Suppressor macrophage treated with lipopolysaccharide for 4 hours (primary cell): ENCODE measurements around the gene RETSAT.
"Not testable (repeated sequence)": the region's sequence is repeated elsewhere in the genome, so short reads cannot be mapped to it uniquely, and the experiment has no call there.

ENCODE experiments used
- DNase-seq: peaks from one replicate; pipeline ENCODE4 v3.0.0-alpha.2; 2020

Gene RETSAT

DNA sequence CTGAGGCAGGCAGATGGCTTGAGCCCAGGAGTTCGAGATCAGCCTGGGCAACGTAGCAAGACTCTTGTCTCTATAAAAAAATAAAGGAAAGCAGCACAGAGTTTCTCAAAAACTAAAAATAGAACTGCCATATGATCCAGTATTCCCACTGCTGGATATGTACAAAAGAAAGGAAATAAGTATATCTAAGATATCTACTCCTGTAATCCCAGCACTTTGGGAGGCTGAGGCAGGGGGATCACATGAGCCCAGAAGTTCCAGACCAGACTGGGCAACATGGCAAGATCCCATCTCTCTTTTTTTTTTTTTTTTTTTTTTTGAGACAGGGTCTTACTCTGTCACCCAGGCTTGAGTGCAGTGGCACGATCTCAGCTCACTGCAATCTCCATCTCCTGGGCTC, 24.6 kb downstream of the RETSAT start:
- not testable (repeated sequence) for DNase-seq

DNA sequence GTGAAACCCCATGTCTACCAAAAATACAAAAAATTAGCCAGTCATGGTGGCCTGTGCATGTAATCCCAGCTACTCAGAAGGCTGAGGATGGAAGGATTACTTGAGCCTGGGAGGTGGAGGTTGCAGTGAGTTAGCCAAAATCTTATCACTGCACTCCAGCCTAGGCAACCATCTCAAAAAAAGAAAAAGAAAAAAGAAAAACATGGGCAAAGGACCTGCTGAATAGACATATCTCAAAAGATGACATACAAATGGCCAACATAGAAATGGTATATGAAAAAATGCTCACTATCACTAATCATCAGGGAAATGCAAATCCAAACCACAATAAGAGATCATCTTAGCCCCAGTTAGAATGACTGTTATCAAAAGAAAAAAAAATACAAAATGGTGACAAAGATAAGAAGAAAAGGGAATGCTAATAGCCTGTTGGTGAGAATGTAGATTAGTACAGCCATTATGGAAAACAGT, 25.1 kb downstream of the RETSAT start:
- DNase-seq: no peak

DNA sequence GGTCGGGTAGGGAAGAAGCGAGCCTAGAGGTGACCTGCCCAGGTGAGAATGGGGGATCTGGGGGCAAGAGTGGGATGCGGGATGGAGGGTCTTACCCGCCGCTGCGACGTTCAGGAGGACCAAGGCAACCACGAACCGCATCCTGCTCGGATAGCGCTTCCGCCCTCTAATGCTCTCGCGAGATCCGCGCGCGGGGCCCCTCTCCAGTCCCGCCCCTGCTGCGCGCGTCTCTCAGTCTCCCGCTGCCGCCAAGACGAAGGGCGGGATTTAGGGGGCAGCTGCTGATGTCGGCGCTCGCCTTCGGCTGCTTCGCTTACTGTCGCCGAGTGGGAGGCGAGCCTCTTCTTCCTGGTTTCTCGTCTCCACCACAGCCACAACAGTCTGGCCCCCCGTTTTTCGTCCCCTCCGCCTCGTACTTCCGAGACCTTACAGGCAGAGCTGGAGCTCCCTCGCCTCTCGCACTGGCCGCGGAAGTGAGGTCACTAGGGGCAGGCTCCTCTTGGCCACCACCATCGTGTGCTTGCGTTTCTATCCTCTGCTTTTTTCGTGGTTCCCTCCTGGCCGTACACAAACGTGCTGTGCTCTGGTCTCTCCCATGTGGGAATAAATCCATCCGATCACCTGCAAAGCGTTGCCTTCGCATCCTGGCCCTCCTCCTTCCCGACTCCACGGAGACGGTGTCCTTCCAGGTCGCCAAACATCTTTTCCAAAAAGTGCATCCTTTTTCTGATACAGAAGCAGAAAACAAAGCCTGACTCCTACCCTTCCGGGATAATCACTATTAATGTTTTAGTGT, 26.3 kb downstream of the RETSAT start, which contains the start of gene TGOLN2:
Gene TGOLN2 (minus strand): TSS at position 168 of the 796 bp plus-strand sequence. CDS start 27 bp downstream, at position 141.
- peak; percentile 97 for DNase-seq

DNA sequence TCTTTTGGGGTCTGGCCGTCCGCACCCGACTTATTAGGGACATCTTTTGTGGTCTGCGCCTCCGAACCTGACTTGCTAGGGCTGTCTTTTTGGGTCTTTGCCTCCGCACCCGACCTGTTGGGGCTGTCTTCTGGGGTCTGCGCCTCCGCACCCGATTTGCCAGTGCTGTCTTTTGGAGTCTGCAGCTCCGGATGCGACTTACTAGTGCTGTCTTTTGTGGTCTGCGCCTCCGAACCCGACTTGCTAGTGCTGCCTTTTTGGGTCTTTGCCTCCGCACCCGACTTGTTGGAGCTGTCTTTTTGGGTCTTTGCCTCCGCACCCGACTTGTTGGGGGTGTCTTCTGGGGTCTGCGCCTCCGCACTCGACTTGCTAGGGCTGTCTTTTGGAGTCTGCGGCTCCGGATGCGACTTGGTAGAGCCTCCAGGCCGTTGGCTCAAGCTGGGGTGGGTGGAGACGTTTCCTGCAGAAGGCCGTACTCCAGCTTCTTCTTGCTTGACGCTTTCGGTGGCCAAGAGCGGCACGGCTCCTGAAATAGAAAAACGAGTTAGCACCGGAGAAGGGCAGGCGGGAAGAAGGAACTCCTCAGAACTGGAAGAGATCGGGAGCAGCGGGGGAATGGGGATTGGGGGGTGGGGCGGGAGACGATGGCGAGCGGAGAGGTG, 27.0 kb downstream of the RETSAT start:
- DNase-seq: peak; percentile 45

DNA sequence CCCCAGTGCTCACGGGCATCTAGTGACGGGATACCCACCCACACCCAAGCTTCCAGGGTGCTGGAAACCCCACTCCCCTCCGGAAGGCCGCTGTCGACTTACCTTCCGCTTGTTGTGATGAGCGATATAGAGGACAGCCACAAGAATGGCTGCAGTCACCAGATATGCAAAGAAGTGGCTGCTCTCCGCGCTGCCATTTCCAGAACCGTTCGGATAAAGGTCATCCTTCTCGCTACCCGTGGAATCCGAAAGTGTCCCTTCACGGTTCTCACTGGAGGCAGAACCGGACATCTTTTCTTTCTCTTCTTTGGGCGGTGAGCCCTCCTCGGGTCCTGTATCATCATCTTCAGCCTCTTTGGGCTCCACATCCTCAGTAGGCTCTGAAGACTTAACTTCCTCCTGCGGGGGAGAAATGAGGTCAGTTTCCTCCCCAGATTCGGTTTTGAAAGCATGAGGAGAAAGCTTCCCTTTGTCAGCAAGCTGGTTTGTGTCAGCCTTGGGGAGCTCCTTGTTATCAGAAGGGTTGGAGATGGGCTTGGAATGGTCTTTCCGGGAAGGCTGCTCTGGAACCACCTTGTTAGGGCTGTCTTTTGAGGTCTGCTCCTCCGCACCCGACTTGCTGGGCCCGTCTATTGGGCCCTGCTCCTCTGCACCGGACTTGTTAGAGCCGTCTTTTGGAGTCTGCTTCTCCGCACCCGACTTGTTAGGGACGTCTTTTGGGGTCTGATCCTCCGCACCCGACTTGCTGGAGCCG, 27.7 kb downstream of the RETSAT start:
- DNase-seq: peak; percentile 88

DNA sequence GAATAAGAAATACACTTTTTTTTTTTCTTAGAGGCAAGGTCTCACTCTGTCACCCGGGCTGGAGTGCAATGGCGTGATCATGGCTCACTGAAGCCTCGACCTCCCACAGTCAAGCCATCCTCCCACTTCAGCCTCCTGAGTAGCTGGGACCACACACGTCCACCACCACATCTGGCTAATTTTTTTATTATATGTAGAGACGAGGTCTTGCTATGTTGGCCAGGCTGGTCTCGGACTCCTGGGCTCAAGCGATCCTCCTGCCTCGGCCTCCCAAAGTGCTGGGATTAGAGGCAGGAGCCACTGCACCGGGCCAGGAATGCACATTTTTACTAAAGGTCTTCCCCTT, 28.9 kb downstream of the RETSAT start:
- DNase-seq: no peak

DNA sequence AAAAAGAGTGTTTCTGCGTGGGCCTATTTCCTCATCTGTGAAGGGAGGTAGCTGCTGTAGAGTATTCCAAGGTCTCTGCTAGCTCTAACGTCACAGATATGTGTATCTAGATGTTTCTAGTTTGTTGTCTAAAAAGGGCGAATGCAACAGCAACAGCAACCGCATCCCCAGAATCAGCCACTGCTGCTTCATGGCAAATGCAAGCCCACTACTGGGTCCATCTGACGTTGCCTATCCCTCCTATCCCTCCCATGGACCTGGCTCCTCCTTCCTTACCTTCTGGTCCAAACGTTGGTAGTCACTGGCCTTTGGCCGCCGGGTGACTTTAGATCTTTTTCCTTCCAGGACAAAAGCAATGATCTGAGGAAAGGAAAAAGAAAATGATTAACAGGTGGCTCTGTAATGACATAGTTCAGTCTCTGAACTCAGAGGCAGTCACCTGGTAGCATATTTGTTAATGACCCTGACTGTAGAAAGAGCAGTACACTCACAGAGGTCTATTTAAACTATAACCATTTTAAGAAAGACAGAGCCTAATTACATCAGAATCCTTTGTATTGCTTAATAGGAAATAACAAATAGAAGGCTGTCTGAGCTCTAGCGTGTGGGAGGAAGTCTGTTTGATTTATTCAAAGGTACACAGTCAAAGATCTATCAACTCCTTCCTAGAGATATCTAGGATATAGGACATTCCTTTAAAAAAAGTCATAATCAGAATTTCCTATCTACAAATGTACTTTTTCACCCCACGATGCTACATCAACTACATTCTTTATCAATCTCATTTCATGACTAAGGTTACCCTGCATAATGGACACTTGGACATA, 29.5 kb downstream of the RETSAT start:
- DNase-seq: peak; percentile 54

DNA sequence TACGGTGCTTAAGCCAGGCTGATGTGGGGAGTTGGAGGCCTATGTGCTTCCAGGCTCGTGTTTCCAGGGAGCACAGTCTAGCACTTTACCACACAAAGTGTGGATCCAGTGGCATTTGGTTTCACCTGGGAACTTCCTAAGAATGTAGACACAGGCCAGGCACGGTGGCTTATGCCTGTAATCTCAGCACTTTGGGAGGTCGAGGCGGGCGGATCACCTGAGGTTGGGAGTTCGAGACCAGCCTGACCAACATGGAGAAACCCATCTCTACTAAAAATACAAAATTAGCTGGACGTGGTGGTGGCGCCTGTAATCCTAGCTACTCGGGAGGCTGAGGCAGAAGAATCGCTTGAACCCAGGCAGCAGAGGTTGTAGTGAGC, 30.4 kb downstream of the RETSAT start:
- DNase-seq: not testable (repeated sequence)

DNA sequence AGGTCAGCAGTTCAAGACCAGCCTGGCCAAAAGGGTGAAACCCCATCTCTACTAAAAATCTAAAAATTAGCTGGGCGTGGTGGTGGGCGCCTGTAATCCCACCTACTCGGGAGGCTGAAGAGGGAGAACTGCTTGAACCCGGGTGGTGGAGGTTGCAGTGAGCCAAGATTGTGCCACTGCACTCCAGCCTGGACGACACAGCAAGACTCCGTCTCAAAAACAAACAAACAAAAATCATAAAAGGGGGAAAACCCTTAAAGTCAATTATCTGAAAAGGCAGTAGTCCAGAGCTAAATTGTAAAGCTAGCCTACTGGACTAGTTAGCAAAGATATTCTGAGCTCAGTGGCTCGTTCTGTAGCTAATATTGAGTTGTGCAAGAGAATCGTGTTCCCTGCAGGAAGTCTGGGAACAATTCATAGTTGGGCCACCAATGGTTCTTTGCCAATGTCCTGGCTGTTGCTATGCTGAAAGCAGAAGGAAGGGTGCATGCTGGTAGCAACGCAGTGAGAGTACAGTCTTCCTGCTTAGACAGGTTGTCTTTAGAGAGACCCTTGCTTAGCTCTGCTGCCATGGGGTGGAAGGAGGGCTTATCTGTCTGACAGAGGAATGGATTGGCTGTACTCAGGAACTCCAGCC, 30.9 kb downstream of the RETSAT start:
- no peak for DNase-seq

DNA sequence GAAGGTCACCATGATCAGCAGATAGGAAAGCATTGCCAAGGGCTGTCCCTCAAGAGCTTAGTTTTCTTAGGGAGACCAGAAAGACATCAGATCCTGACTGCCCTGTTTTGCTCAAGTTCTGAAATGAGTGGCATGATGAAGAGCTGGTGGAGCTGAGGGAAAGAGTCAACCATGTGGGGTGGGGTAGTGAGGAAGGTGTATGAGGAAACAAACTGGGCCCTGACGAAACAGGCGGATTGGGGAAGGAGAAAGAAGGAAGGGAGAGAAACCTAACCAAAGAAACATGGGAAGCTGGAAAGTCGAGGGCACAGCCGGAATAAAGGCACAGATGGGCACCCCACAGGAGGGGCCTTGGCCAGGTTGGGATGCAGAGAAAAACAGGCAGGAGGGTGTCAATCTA, 34.5 kb downstream of the RETSAT start:
- DNase-seq: peak; percentile 67

DNA sequence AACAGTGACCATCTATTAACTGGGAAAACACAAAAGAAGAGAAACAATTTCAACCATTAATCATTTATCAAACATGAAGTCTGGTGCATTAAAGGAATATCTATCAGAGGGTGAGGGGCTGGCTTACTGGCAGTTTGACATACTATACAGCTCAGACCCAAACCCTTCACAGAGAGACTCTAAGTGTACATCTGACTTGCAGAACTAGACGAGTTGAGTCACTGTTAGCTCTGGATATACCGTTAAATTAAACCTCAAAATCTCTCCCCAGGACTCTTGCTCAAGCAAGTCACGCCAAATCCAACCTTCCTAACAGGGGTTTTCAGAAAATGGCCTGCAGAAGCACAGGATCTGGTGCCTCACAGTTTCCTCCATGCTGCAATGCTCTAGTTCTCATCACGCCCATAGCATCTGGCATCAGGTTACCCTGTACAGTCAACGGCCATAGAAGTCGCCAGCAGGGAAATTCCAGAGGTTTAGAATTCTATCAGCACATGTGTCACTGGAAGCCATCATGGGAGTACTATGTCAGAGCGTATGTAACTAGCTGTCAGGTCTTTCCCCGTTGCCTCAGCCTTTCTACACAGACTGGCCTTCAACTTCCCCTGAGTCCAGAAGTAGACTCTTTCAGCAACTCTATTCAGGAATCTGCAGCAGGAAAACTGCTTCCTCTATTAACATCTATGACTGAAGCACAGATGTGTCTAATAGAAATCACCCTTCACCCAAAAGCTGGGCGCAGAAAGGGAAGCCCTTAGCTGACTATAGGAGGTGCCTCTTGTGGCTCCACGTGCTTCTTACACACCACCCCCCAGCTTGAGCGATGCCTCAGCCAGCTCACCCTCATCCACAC, 35.9 kb downstream of the RETSAT start:
- peak; percentile 96 for DNase-seq

DNA sequence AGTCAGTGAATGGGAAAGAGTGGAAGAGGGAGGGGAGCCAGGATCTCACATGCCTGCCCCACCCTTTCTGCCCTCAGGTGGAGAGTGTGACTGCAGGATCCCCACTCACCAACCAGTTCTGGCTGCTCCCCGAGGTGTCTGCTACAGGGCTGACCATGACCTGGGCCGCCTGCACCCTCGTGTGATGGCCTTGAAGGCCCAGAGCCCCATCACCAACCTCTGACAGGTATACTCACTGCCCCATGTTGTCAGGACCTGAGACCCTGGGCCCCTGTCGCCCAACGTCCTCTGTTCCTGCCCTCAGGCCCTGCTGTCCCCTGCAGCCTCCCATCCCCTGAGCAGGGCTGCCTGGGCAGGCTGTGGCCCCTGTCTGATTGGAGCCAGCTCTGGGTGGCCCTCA, 38.4 kb downstream of the RETSAT start:
- DNase-seq: not testable (repeated sequence)

DNA sequence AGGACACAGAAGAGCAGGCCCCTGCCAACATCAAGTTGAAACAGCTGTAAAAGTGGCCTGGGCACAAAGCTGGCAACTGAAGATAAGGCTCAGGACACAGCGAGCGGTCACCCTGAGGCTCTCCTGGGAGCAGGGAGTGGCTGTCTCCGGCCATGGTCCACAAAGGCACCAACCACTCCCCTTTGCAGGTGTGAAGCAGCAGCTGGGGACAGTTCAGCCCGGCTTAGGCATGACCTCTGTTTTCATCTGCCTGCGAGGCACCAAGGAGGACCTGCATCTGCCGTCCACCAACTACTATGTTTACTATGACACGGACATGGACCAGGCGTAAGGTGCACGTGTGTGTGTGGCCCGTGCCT, 39.5 kb downstream of the RETSAT start:
- no peak for DNase-seq

DNA sequence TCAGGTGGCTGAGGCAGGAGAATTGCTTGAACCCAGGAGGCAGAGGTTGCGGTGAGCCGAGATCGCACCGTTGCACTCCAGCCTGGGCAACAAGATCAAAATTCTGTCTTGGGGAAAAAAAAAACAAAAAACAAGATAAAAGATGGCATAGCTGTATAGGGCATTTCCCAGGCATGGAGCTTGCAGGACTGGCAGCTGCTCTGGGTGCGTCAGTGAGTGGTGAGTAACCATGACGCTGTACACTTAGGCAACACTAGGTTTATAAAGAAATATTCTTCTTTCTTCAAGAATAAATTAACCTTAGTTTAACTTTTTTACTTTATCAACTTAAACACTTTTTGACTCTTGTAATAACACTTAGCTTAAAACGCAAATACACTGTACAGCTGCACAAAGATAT, 41.9 kb downstream of the RETSAT start:
- DNase-seq: peak; percentile 44

DNA sequence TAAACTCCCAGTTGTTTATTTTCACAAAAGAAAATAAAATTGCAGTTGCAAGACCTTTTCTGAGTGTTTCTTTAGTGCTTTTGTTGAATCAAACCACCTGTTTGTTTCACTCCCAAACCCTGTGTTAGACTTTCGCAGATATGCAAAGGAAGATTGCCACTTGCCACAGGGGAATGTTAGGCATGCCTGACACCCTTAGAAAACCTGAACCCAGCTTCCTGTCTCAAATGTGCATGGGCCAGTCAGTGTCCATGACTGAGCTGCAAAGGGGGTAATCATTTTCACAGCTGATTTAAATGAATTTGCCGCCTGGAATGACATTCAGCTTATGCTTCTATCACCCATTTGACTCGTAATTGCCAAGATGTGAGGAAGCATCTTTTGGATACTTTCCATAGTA, 44.0 kb downstream of the RETSAT start:
- DNase-seq: no peak

DNA sequence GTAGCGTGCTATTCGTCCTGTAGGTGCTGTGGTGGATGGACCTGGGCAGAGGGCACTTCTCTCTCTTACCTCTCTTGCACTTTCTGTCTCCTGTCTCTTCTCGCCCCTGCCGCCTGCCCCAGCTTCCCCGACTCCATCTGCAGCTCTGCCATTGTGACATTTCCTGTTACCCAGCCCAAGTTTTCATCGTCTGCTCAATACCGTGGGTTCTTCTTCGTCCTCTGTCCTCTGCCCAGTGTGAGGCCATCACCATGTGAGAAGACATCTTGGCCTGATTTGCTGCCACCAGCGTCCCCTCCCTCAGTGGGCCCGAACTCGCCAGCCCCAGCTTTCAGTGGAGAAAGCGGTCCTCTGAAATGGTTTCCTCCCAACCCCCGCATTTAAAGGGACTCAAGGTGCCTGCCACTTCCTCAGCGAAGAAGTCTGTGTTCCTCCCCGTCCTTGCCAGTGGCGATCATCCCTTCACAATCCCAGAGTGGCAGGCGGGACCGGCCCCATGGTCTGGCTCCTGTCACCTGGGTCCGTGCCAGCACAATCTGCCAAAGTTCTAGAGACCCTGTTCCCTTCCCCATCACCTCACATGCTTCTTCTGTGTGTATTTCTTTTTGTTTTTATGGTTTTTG, 44.5 kb downstream of the RETSAT start:
- peak; percentile 21 for DNase-seq

DNA sequence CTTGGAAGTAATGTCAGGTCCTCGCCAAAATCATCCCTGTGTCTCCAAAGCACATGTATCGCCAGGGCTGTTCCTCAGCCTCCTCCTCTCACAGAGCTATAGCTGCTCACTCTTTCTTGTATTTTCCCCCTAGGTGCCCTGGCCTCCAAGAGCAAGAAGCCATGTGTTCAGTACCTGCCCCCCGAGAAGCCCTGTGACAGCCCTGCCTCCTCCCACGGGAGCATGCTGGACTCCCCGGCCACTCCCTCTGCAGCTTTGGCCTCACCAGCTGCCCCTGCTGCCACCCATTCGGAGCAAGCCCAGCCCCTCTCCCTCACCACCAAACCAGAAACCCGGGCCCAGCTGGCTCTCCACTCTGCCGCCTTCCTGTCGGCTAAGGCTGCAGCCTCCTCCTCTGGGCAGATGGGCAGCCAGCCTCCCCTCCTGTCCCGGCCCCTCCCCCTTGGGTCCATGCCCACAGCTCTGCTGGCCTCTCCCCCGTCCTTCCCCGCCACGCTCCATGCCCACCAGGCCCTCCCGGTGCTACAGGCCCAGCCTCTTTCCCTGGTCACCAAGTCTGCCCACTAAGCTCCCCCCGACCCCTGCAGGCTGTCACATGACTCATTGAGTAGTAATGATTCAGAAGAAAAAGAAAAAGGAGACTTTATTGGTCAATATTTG, 45.3 kb downstream of the RETSAT start:
- DNase-seq: peak; percentile 19

DNA sequence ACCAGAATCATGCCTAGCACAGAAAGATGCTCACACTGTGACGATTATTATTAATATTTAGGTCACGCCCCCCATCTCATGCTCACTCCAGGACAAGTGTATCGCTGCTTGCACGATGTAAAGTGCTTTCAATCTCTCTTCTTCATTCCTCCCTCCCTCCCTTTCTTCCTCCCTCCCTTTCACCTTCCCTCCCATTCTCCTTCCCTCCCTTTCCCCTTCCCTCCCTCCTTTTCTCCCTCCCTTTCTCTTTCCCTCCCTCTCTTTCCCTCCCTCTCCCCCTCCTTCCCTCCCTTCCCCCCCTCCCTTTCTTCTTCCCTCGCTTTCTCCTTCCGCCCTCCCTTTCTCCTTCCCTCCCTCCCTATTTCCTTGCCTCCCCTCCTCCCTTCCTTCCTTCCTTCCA, 46.1 kb downstream of the RETSAT start:
- DNase-seq: no peak

DNA sequence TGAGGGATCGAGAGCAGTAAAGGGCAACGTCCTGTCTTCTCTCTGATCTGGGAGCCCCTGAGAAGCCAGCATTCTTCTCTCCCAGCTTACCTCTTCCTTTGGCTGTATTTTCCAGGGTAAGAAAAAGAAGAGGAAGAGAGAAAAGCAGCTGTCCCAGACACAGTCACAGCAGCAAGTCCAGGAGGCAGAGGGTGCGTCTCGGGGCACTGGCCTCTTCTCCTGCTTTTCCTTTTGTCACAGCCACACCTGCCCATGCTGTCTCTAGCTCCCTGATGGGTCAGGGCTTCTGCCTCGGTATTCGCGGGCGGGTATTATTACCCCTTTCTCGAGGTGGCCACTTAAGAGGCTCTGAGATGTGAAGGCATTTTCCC, 46.8 kb downstream of the RETSAT start:
- no peak for DNase-seq

DNA sequence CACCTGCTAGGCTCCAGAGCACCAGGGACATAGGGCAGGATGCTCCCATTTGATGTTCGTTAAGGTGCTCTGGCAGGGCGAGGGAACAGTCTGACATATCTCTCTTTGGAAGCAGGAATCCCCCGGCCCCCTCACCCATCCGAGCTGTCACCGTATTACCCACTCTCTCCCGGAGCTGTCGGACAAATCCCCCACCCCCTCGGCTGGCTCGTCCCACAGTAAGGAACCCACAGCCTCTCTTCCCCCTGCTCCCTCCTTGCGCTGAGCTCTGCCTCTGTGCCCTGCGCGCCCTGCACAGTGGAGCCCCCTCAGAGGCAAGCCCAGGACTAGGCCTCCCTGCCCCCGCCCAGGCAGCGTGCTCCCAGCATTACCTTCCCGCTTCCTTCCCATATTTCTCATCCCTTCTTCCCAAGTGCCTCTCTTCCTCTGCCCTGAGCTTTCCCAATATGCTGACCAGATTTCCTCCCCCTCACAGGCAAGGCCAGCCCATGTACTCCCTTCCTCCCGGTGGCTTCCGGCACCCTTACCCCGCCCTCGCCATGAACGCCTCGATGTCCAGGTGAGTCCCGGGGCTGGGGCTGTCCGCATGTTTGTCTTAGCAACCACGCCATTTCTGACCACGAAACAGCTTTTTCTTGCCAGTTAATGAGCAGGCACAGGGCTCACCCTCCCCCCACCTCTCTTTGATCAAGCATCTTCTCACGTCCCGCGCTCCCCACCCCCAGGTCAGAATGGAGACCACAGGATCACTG, 50.4 kb downstream of the RETSAT start:
- DNase-seq: no peak
